Neural progenitor cell (in vitro differentiated cells): Measurements from ENCODE around the gene TLL2. TPM values are rescaled to one million over a fixed set of nuclear protein-coding genes. Genes with fewer than 3 reads are reported as not detected.
A peak's percentile ranks its signal among the peaks of the same experiment; 100 is the strongest.

Source experiments
- DNase-seq: peaks from one replicate; pipeline ENCODE4 v3.0.0-alpha.2; 2016; ENCODE audit warnings: low spot score
- H2AFZ ChIP-seq: fragments of 200-600 bp; sonication (generic); replicated peaks from 2 replicates; pipeline ENCODE4 v1.6.1; 2016; ENCODE audit warnings: antibody characterized with exemption
- H3F3A ChIP-seq: fragments of 200-600 bp; sonication (generic); 2 replicates; pipeline ENCODE4 v1.6.1; 2016; ENCODE audit warnings: antibody characterized with exemption, low read depth
- H3K27ac ChIP-seq: fragments of 200-600 bp; sonication (generic); 2 replicates; pipeline ENCODE4 v1.5.1; 2016; ENCODE audit warnings: mild to moderate bottlenecking
- H3K27me3 ChIP-seq: fragments of 200-600 bp; sonication (generic); 2 replicates; pipeline ENCODE4 v1.6.1; 2016; ENCODE audit warnings: mild to moderate bottlenecking, moderate library complexity
- H3K36me3 ChIP-seq: fragments of 200-600 bp; sonication (generic); 2 replicates; pipeline ENCODE4 v1.5.1; 2016
- H3K4me1 ChIP-seq: fragments of 200-600 bp; sonication (generic); 2 replicates; pipeline ENCODE4 v1.6.1; 2016; ENCODE audit warnings: mixed run types
- H3K4me2 ChIP-seq: fragments of 200-600 bp; sonication (generic); 2 replicates; pipeline ENCODE4 v1.6.1; 2016
- H3K4me3 ChIP-seq: fragments of 200-600 bp; sonication (generic); 2 replicates; pipeline ENCODE4 v1.5.1; 2016
- H3K79me2 ChIP-seq: fragments of 200-600 bp; sonication (generic); 2 replicates; pipeline ENCODE4 v1.6.1; 2016; ENCODE audit warnings: low read depth
- H3K9ac ChIP-seq: fragments of 200-600 bp; sonication (generic); 2 replicates; pipeline ENCODE4 v1.6.1; 2016
- H3K9me3 ChIP-seq: fragments of 200-600 bp; sonication (generic); 2 replicates; pipeline ENCODE4 v1.5.1; 2016; ENCODE audit warnings: low read depth
- H4K20me1 ChIP-seq: fragments of 200-600 bp; sonication (generic); 2 replicates; pipeline ENCODE4 v1.6.1; 2016; ENCODE audit warnings: low read depth
- H3K27ac Mint-ChIP-seq: 3 replicates; pipeline ENCODE4 v1.8.0; 2021; ENCODE audit warnings: mixed read lengths
- H3K27me3 Mint-ChIP-seq: 2 replicates; pipeline ENCODE4 v1.8.0; 2022; ENCODE audit warnings: low read depth, mild to moderate bottlenecking, inconsistent platforms, moderate library complexity, mixed read lengths; ENCODE audit not compliant: insufficient read depth
- H3K36me3 Mint-ChIP-seq: 3 replicates; pipeline ENCODE4 v1.8.0; 2021; ENCODE audit warnings: mixed read lengths
- H3K4me1 Mint-ChIP-seq: 3 replicates; pipeline ENCODE4 v1.8.0; 2021; ENCODE audit warnings: mixed read lengths
- H3K4me3 Mint-ChIP-seq: 3 replicates; pipeline ENCODE4 v1.8.0; 2021; ENCODE audit warnings: mild to moderate bottlenecking, moderate library complexity, mixed read lengths
- H3K9me3 Mint-ChIP-seq: 3 replicates; pipeline ENCODE4 v1.8.0; 2020; ENCODE audit warnings: mixed read lengths
- CTCF ChIP-seq: fragments of 200-600 bp; sonication (generic); IDR thresholded peaks from 2 replicates; pipeline ENCODE4 v1.5.1; 2017; ENCODE audit warnings: antibody characterized with exemption, mild to moderate bottlenecking
- EZH2 ChIP-seq: fragments of 200-600 bp; sonication (generic); IDR thresholded peaks from 2 replicates; pipeline ENCODE4 v1.6.1; 2017; ENCODE audit warnings: antibody characterized with exemption, mild to moderate bottlenecking, moderate library complexity
- EZH2phosphoT487 ChIP-seq: fragments of 200-600 bp; sonication (generic); IDR thresholded peaks from 2 replicates; pipeline ENCODE4 v1.6.1; 2017; ENCODE audit warnings: antibody characterized with exemption
- total RNA-seq: library from RNA; depleted of rRNA; stranded (reverse); fragments of >200 nt; gene quantifications from 2 replicates; pipeline ENCODE4 v1.2.3, GENCODE V29; 2015; ENCODE audit warnings: low replicate concordance

Gene TLL2
- total RNA-seq, 1 donor from 2014 or later: 0.22 TPM

GRCh38 chr10:96374639-96374984, 139.1 kb downstream of the TLL2 start:
- Mint-ChIP-seq H3K27me3 (peaks cover 12% of the 10 kb centered on the region), H3K36me3 (peaks cover 2% of the 10 kb centered on the region), H3K9me3 (no peaks in the 10 kb centered on the region), H3K27ac (no peak overlapping the region), H3K4me1 (peaks cover 23% of the 10 kb centered on the region), H3K4me3 (peak overlapping the region; percentile 0)
- Histone ChIP-seq H3K4me2 (peak overlapping the region; percentile 87), H3K27me3 (peaks cover 10% of the 10 kb centered on the region), H3K9ac (no peak overlapping the region), H3K4me1 (no peaks in the 10 kb centered on the region), H3F3A (no peaks in the 10 kb centered on the region), H3K36me3 (no peaks in the 10 kb centered on the region), H4K20me1 (no peaks in the 10 kb centered on the region), H3K27ac (no peak overlapping the region), H3K9me3 (no peaks in the 10 kb centered on the region), H3K4me3 (peak overlapping the region; percentile 49), H3K79me2 (no peaks in the 10 kb centered on the region), H2AFZ (peak overlapping the region; percentile 98)
- TF ChIP-seq EZH2phosphoT487 (no peak), EZH2 (no peak), CTCF (peak; percentile 17)
- peak; percentile 59 for DNase-seq

- Histone ChIP-seq H3K4me2 (no peak overlapping the region), H3K9ac (no peak overlapping the region), H2AFZ (no peak overlapping the region), H3F3A (no peaks in the 10 kb centered on the region), H3K4me1 (no peaks in the 10 kb centered on the region), H4K20me1 (no peaks in the 10 kb centered on the region), H3K27ac (no peak overlapping the region), H3K79me2 (no peaks in the 10 kb centered on the region), H3K27me3 (peaks cover 10% of the 10 kb centered on the region), H3K4me3 (no peak overlapping the region), H3K36me3 (no peaks in the 10 kb centered on the region), H3K9me3 (no peaks in the 10 kb centered on the region)
- Mint-ChIP-seq H3K27ac (no peak overlapping the region), H3K9me3 (no peaks in the 10 kb centered on the region), H3K36me3 (peaks cover 2% of the 10 kb centered on the region), H3K4me1 (peaks cover 23% of the 10 kb centered on the region), H3K4me3 (peak overlapping the region; percentile 39), H3K27me3 (peaks cover 14% of the 10 kb centered on the region)
- TF ChIP-seq CTCF: no peak
- TF ChIP-seq EZH2: no peak
- no peak for TF ChIP-seq EZH2phosphoT487
- no peak for DNase-seq
Observed at GRCh38 chr10:96374004-96374403, 139.7 kb downstream of the TLL2 start.

GRCh38 chr10:96371356-96371755, 142.4 kb downstream of the TLL2 start:
- Histone ChIP-seq H3K79me2 (no peaks in the 10 kb centered on the region), H3K9me3 (no peaks in the 10 kb centered on the region), H3K4me1 (no peaks in the 10 kb centered on the region), H3K27me3 (peaks cover 10% of the 10 kb centered on the region), H3K4me3 (no peak overlapping the region), H3K36me3 (no peaks in the 10 kb centered on the region), H3F3A (no peaks in the 10 kb centered on the region), H3K27ac (no peak overlapping the region), H2AFZ (no peak overlapping the region), H3K9ac (no peak overlapping the region), H3K4me2 (no peak overlapping the region), H4K20me1 (no peaks in the 10 kb centered on the region)
- no peak for TF ChIP-seq CTCF
- no peak for TF ChIP-seq EZH2phosphoT487
- Mint-ChIP-seq H3K9me3 (no peaks in the 10 kb centered on the region), H3K27ac (no peak overlapping the region), H3K27me3 (peaks cover 9% of the 10 kb centered on the region), H3K36me3 (peaks cover 2% of the 10 kb centered on the region), H3K4me3 (no peak overlapping the region), H3K4me1 (peaks cover 16% of the 10 kb centered on the region)
- no peak for DNase-seq
